ENCODE data around the gene QPCT. TPM values are rescaled to one million over a fixed set of nuclear protein-coding genes. Genes with fewer than 3 reads are reported as not detected.

QPCT gene
- total and polyA plus RNA-seq, 2 experiments from 2014 or later: 13.2 TPM

- ATAC-seq (peak; percentile 95), DNase-seq (ENCODE audit: low spot score) (peak; percentile 78)
- Histone ChIP-seq H3K79me2 (replicated peaks; ENCODE audit: insufficient read depth) (no peaks in the 10 kb centered on the region), H3K4me2 (no peak overlapping the region), H3K4me3 (no peak overlapping the region), H3K27ac (ENCODE audit: low read depth) (no peak overlapping the region), H3K9me2 (ENCODE audit: insufficient read depth) (0 out of 2 replicates have a peak, but pooled peaks cover 5% of the 10 kb centered on the region), H3K27me3 (ENCODE audit: insufficient read depth) (no peaks in the 10 kb centered on the region), H2AFZ (no peak overlapping the region), H3K4me1 (ENCODE audit: insufficient read depth) (no peaks in the 10 kb centered on the region), H4K20me1 (replicated peaks; ENCODE audit: insufficient read depth) (no peaks in the 10 kb centered on the region), H3F3A (replicated peaks; ENCODE audit: low read depth) (no peaks in the 10 kb centered on the region), H3K36me3 (ENCODE audit: insufficient read depth) (no peaks in the 10 kb centered on the region)
- TF ChIP-seq CTCF (conservative IDR thresholded peaks at IDR 0.05; ENCODE audit: low read depth in 2 of 2): peak; percentile 87 to 92
- peak; percentile 1; the same call in 1 of the 2 replicates for TF ChIP-seq NANOG (IDR thresholded peaks at IDR 0.05; ENCODE audit: borderline replicate concordance)
- TF ChIP-seq STAT1 (IDR thresholded peaks at IDR 0.05; ENCODE audit: unreplicated experiment): no peak
- Mint-ChIP-seq H3K27me3 (ENCODE audit: insufficient read depth, low read depth, poor library complexity) (no peaks in the 10 kb centered on the region), H3K36me3 (ENCODE audit: low read depth) (no peaks in the 10 kb centered on the region; the same call in 2 of the 3 replicates), H3K4me3 (no peak overlapping the region), H3K27ac (no peak overlapping the region), H3K9me3 (no peaks in the 10 kb centered on the region), H3K4me1 (peaks cover 12% of the 10 kb centered on the region; the same call in 1 of the 3 replicates)
Observed at GRCh38 chr2:37414470-37414949, 70.1 kb downstream of the QPCT start.

GRCh38 chr2:37415128-37415820, 70.8 kb downstream of the QPCT start:
- no peaks in the 10 kb centered on the region for H3K79me2 ChIP-seq (replicated peaks; ENCODE audit: insufficient read depth)
- H3K4me1 ChIP-seq (ENCODE audit: insufficient read depth): no peaks in the 10 kb centered on the region
- Mint-ChIP-seq H3K27ac (no peak overlapping the region), H3K4me1 (peaks cover 12% of the 10 kb centered on the region; the same call in 1 of the 3 replicates), H3K4me3 (no peak overlapping the region), H3K9me3 (no peaks in the 10 kb centered on the region), H3K36me3 (ENCODE audit: low read depth) (no peaks in the 10 kb centered on the region; the same call in 2 of the 3 replicates), H3K27me3 (ENCODE audit: insufficient read depth, low read depth, poor library complexity) (no peaks in the 10 kb centered on the region)
- no peaks in the 10 kb centered on the region for H3K36me3 ChIP-seq (ENCODE audit: insufficient read depth)
- no peak overlapping the region for H3K27ac ChIP-seq (ENCODE audit: low read depth)
- TF ChIP-seq CTCF (conservative IDR thresholded peaks at IDR 0.05; ENCODE audit: low read depth in 2 of 2): peak in 1 of 2 experiments; percentile 55; a peak in 2 of 4 replicates
- TF ChIP-seq ZNF331 (CRISPR knock-in tag; IDR thresholded peaks at IDR 0.05; ENCODE audit: low read depth): no peak
- TF ChIP-seq ZNF462 (CRISPR knock-in tag; IDR thresholded peaks at IDR 0.05): no peak
- TF ChIP-seq POLR2AphosphoS5 (IDR thresholded peaks at IDR 0.05; ENCODE audit: low read depth): no peak
- no peak for TF ChIP-seq STAT1 (IDR thresholded peaks at IDR 0.05; ENCODE audit: unreplicated experiment)
- TF ChIP-seq NANOG (IDR thresholded peaks at IDR 0.05; ENCODE audit: borderline replicate concordance): no peak
- no peak for TF ChIP-seq EZH2 (IDR thresholded peaks at IDR 0.05; ENCODE audit: low read depth, unreplicated experiment)
- no peak for TF ChIP-seq ZNF114 (CRISPR knock-in tag; IDR thresholded peaks at IDR 0.05)
- H3K4me3 ChIP-seq: no peak overlapping the region
- H4K20me1 ChIP-seq (replicated peaks; ENCODE audit: insufficient read depth): no peaks in the 10 kb centered on the region
- no peaks in the 10 kb centered on the region for H3F3A ChIP-seq (replicated peaks; ENCODE audit: low read depth)
- peak; percentile 38; the same call in 2 of the 3 replicates for ATAC-seq
- H3K9me2 ChIP-seq (ENCODE audit: insufficient read depth): 0 out of 2 replicates have a peak, but pooled peaks cover 3% of the 10 kb centered on the region
- no peak overlapping the region for H3K4me2 ChIP-seq
- no peak overlapping the region; the same call in 1 of the 2 replicates for H2AFZ ChIP-seq
- DNase-seq (ENCODE audit: low spot score): no peak
- no peaks in the 10 kb centered on the region for H3K27me3 ChIP-seq (ENCODE audit: insufficient read depth)

Data from GM23338 (cell line).